ENCODE measurements around the gene CYFIP2.

DNA sequence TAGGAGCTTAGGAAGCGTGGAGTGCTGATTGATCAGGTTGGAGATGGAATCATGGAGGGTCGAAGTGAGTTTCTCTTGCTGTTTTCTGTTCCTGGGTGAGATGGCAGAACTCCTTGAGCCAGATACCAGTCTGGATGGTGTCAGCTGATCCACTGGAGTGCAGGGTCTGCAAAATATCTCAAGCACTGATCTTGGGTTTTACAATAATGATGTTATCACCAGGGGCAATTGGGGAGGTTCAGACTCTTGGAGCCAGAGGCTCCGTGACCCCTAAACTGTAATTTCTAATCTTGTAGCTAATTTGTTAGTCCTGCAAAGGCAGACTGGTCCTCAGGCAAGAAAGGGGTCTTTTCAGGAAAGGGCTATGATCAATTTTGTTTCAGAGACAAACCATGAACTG, 114.1 kb downstream of the CYFIP2 start:
- no peak for TF ChIP-seq CTCF (IDR thresholded peaks at IDR 0.05; ENCODE audit: poor library complexity)
- no peak for TF ChIP-seq EZH2phosphoT487 (IDR thresholded peaks at IDR 0.05; ENCODE audit: low read depth, severe bottlenecking, unreplicated experiment)
- no peak for TF ChIP-seq EZH2 (IDR thresholded peaks at IDR 0.05; ENCODE audit: borderline replicate concordance)
